HG03342 (cell line): ENCODE measurements around the gene AADACL4.
A peak's percentile ranks its signal among the peaks of the same experiment; 100 is the strongest.

Experiments
- ATAC-seq: cut with Tn5 transposase; IDR thresholded peaks from one replicate; pipeline ENCODE4 v1.9.1; 2021; ENCODE audit warnings: mild to moderate bottlenecking, moderate library complexity; ENCODE audit not compliant: unreplicated experiment

Gene AADACL4

GRCh38 chr1:12610941-12611340, 32.9 kb upstream of the AADACL4 start:
- ATAC-seq: no peak

DNA sequence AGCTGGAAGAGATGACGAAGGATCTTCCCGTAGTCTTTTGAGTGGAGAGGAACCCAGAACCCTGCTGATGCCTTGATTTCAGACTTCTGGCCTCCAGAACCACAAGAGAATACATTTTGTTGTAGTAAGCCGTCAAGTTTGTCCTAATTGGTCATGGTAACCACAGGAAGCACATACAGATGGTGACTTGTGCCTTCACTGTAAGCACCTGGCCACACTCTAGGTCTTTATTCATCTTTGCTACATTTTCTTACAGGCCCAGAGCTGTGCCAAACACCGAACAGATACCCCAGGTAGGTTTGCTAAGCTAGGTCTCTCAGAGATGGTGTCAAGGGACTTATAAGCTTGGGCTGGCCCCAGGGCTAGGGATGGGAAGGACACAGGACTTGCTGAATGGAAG, 30.7 kb upstream of the AADACL4 start:
- no peak for ATAC-seq

DNA sequence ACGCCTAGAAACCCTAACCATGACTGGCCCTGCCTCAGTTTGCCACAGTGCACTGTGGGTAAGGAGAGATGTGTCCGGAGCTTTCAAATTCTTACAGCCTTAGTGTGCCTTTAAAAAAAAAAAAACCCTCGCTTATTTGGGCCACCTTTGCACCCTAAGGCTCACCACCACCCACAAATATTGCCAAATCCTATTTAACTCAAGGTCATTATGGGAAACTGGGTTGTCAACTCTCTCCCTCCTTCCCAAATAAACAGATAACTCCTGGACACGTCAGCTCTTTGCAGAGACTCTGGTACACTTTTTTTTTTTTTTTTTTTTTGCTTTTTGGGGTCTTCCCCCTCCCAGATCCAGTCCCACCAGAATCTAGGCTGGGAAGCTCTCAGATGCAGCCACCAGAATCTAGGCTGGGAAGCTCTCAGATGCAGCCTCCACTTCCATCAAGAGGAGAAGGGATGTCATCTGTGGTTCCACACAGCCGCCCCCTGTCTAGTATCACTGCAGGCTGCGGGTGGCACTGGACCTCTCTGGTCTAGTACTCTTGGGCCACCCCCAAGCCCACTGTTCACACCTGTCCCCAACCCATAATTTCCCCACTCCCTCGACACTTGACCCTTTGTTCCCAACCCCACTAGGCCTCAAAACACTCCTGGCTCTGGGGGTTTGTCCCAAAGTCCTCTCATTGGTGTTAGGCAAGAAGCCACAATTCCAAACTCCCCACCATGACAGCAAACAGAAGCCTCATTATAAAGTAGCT, 29.3 kb upstream of the AADACL4 start:
- no peak for ATAC-seq

DNA sequence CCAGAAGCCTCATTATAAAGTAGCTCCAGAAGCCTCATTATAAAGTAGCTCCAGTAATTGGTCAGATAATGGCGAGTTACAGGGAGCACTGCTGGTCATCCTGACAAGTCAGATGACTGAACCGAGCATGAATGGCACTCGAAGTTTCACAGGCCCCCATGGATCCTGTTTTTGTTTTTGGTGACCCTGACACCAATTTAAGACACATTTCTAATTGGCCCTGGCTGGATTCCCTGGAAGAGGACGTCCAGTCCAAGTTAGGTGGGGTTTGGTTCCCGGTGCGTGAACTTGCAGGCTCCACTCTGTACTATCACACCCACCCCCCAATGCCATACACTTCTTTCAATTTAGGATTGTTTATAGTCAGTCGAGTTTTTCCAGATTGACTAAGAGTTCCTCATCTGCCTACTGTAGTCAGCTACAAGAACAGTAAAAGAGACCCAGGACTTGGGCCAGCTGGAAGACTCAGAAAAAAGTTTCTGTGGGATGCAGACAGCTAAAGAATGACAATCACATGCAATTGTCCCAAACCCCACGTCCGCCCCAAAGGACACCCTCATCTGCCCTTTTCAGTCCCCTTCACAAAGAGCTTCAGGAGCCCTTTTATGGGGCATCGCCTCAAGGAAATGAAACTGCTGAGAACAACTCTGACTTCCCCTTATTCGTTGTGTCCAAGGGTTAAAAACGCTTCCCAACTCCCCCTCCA, 28.6 kb upstream of the AADACL4 start:
- ATAC-seq: no peak

GRCh38 chr1:12615865-12616708, 27.8 kb upstream of the AADACL4 start:
- ATAC-seq: no peak

DNA sequence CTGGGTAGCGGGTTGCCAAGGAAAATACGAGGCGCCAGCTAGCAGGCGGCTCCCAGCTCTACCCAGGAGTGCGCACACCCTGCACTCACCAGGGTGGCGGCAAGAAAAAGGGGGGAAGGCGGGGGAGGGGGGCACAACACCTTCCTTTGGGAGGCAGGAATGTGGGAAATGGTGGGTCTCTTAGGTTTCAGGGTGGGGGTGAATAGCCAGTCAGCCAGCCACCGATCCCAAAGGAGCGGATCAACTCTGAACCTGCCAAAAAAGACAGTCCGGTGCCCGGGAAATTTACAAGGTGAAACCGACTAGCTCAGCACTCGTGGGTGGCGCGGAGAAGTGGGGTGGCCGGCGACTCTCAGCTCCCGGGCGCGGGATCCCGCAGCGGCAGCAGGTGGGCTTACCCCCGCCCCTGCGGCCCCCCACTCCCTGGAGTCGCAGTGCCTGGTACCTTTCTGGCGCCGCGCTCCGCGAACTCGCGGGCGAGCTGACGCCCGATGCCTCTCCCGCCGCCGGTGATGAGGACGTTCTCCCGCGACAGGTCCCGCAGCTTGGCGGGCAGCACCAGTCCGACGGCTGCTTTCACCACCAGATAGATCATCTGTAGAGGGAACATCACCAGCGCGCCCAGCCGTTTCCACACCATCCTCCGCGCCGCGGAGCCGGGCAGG, 27.0 kb upstream of the AADACL4 start:
- no peak for ATAC-seq

DNA sequence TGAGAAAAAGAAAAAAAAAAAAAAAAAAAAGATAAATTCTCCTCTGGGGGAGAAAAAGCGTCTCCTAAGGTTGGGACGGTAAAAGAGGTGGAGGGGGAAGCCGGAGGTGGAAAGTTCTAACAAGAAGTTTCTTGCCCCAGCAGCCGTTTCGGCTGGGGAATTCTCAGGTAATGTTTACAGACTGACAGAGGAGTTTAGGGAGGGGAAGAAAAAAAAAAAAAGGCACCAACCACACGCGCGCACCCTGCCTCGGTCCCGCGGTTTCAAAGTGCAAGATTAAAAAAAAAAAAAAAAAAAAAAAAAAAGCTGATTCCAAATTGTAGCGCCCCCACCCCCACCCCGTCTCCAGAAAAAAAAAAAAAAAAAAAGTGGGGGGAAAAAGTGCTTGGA, 26.4 kb upstream of the AADACL4 start:
- ATAC-seq: no peak

DNA sequence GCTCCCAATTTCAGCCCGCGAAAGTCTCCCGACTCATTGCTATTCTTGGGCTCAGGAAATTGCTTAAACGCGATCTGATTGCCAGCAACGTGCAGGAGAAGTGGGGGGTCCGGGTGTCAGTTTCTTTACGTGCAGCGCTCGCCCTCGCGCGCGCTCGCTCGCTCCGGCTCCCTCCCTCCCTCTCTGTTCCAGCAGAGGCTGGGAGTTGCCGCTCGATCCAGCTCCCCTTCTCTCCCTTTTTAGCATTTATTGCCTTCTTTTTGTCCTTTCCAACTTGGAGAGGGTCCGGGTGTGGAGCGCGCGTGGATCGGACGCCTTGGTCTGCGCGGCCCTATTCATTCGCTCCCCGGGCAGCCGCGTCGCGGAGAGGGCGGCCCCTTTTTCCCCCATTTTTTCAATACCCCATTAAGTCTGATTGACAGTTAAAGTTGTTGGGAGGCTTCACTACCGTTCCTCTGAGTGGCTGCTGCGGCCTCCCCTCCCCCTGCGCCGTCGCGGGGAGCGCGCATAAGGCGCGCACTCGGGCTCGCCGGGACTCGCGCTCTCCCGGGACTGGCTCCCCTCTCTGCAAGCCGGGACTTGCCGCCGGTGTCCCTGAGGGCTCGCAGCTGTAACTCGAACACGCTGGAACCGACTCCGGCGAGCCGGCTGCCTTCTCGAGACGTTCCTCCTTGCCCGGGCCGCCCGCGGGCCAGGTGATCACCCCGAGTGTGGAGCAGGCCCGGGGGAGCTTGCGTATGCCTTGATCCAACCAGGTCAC, 25.8 kb upstream of the AADACL4 start, which contains the start of gene DHRS3:
Gene DHRS3 (minus strand): TSS at position 310 of the 760 bp plus-strand sequence. CDS start 862 bp downstream, outside the sequence.
- ATAC-seq: no peak

DNA sequence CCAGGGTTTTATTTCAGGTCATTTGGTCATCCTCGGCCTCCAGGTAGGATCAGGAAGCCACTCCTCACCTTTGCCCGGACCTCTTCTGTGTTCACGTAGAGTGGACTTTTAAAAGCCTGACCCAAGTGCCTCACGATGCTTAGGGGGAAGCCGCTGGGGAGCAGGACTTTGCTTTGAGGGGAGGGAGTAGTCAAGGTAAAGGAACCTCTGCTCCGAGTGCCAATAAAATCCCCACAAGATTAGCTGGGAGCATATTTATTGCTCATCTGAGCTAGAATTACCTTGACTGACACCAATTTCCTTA, 25.3 kb upstream of the AADACL4 start:
- no peak for ATAC-seq

GRCh38 chr1:12618965-12619791, 24.7 kb upstream of the AADACL4 start:
- ATAC-seq: no peak

DNA sequence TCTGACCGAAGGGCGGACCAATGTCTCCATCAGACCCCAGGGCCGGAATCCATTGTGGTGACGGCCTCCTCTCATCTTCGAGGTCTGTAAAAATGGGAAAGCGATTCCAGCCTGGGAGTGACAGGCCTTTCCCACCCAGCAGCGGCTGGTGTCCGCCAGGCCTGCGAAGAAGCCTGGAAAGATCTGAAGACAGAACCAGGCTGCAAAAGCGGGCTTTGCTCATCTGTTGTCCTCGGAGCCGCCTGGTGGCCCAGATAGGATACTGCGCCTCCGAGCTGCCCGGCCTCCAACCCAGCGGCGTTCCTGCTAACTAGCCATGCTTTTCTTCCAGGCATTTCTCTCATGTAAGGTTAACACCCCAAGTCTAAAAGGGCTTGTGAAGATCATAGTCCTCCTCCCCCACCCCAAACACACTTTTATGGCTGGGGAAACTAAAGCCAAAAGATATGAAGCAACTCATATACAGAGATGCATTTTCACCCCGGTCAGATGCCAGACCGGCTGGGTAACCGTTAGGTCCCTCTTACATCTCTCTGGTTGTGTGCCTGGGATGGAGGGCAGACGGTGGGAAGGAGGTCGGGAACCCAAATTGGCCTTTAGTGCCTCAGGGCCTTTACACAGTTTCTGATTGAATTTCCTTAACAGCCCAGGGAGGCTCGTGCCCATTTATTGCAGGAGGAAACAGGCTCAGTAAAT, 23.9 kb upstream of the AADACL4 start:
- peak; percentile 60 for ATAC-seq

- ATAC-seq: no peak
Measured at GRCh38 chr1:12620488-12620865, 23.4 kb upstream of the AADACL4 start.

DNA sequence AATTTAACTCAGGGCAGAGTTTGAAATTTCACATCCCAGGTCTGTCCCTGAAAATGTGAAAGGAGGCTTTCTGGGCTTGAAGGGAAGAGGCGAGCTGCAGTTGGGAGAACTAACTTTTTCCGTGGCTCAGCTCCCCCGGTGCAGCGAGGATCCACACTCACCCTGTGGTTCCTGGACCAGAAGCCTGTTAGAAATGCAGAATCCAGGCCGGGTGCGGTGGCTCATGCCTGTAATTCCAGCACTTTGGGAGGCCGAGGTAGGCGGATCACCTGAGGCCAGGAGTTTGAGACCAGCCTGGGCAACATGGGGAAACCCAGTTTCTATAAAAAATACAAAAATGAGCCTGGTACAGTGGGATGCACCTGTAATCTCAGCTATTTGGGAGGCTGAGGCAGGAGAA, 23.0 kb upstream of the AADACL4 start:
- ATAC-seq: no peak

DNA sequence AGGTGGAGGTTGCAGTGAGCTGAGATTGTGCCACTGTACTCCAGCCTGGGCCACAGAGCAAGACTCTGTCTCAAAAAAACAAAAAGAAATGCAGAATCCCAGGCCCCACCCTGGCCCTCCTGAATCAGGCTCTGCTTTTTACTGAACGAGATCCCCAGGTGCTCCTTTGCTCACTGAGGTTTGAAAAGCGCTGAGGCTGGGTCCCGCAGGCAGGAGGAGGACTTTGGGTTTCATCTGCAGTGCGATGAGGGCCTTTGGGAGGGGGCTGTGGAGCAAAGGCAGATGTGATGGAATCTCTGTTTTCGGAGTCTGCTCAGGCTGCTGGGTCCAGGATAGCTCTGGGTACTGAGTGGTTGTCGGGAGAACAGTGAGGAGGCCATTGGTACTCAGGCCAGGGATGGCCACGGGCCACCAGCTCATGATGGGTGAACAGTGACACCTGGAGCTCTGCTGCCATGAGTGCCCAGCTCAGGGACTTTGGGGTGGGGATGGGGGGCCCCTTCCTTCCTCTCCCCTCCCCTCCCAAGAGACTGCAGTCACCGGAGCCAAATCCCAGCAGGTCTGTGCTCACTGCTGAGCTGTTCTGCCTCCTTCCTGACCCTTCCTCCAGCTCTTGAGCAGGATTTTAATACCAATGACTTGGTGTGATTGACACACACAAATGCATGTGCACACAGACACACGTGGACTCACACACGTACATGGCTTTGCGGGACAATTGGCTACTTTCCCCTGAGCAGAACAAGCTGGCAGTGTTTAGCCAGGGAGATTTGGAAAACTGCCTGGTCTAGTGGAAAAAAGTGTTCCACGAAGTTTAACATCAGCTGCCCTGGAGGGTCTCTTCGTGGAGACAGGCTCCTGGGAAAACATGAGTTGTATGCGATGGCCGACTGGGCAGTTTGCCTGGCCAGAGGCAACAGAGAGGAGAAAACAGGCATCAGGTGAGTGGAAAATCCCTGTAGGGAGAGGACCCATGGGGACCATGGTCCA, 22.2 kb upstream of the AADACL4 start:
- ATAC-seq: no peak

DNA sequence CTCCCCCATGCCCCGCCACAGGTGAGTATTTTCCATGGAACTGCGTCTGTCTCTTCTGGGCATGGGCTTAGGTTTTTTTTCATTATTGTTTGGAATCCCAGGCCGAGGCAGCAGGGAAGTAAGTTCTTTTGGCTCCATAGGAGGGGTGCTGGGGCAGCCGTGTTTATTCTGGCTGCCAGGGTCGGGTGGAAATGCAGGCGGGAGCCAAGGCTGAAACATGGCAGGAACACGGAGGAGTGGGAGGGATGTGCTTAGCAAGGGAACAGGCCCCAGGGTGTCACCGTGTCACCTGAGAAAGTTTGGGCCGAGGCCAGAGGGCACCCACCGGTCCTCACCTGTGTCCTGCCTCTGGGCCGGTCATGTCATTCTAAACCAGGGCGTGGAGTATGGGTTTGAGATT, 21.4 kb upstream of the AADACL4 start:
- no peak for ATAC-seq

DNA sequence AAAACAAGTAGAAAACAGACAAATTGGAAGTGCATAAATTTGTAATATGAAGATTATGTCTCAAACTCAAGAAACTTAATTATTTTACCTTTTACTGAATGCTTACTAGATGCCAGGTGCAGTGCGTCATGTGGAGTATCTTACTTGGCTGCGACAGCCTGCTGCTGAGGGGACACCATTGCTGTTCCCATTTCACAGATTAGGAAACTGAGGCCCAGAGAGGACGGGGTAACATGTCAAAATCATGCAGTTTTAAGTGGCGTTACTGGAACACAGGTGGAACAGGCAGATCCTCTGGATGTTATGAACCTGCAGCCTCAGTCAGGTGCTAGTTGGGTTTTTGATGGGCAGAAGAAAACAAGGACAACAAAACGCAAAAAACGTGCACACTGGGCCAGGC, 18.6 kb upstream of the AADACL4 start:
- no peak for ATAC-seq

DNA sequence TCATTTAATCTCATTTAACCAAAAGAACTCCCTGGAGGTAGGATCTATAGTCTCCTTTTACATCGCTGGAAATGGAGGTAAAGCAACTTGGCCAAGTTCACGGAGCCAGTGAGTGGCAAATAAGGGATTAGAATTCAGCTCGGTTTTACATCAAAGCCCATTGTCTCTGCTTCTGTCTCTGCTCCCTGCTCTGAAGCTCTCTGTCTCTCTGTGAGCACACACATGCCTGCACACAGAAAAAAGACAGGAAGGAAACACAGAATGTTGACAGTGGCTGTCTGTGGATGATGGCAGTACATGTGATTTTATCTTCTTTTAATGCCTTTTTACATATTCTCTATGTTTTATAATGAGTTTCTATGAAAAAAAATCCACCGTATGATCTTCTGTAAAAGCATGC, 17.0 kb upstream of the AADACL4 start:
- no peak for ATAC-seq

DNA sequence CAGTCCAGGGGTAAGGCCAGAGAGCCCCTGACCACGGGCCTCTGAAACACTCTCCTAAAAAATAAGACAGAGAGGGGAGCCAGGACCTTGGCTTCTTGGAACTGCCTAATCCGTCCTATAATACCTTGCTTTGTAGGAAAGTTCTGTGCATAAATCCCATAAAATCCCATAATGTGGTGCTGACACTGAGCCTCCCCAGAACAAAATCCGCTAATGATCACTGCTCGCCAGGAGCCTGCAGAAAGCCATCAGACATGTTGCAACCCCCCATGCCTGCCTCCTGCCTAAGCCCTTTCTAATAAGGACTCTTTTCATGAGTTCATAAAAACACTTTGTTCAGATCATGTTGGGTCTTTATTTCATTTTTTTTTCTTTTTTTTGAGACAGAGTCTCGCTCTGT, 16.6 kb upstream of the AADACL4 start:
- ATAC-seq: no peak
